Measurements from ENCODE around the gene SSU72.

DNA sequence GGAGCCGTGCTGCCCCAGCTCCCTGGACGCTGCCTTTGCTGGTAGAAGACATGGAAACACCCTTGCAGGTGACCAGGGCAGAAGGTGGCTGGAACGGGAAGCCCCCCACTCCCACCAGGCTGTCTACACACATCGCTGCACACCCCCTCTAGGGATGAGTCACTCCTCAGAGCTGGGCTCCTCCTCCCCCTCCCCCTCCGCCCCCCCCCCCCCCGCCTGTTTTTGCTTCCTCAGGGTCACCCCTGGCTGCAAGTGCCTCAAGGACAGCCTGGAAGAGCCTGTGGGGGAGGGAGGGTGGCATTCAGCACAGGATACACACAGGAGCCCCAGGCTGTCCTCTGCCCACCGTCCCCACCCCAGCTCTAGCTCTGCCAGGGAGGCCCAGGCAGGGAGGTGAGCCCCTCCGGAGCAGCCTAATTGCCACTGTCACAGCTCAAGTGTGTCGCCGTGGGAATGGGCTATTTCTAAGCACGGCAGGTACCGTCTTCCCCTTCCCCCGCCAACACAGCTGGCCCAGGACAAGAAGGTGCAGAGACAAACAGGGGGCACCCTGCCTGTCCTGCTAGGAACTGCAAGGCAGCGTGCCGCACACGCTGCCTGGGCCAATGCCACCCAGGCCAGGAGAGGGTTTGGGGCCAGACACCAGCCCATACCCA is 22.7 kb upstream of the SSU72 start:
- no peak for TF ChIP-seq MYC (IDR thresholded peaks at IDR 0.05; ENCODE audit: low read depth, low read length)
- TF ChIP-seq POLR2A (IDR thresholded peaks at IDR 0.05; ENCODE audit: extremely low read depth, insufficient read length) = no peak
- TF ChIP-seq, protein P1, sequence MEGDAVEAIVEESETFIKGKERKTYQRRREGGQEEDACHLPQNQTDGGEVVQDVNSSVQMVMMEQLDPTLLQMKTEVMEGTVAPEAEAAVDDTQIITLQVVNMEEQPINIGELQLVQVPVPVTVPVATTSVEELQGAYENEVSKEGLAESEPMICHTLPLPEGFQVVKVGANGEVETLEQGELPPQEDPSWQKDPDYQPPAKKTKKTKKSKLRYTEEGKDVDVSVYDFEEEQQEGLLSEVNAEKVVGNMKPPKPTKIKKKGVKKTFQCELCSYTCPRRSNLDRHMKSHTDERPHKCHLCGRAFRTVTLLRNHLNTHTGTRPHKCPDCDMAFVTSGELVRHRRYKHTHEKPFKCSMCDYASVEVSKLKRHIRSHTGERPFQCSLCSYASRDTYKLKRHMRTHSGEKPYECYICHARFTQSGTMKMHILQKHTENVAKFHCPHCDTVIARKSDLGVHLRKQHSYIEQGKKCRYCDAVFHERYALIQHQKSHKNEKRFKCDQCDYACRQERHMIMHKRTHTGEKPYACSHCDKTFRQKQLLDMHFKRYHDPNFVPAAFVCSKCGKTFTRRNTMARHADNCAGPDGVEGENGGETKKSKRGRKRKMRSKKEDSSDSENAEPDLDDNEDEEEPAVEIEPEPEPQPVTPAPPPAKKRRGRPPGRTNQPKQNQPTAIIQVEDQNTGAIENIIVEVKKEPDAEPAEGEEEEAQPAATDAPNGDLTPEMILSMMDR (IDR thresholded peaks at IDR 0.05; ENCODE audit: low read depth, low read length) = peak; percentile 2

All from NB4 (cell line).